GM21515 (cell line): ENCODE measurements around the gene ZNF628.

Experiments used
- ATAC-seq: cut with Tn5 transposase; IDR thresholded peaks from one replicate; pipeline ENCODE4 v1.9.1; 2021; ENCODE audit not compliant: unreplicated experiment

Gene ZNF628

GRCh38 chr19:55464662-55465054 is 11.8 kb upstream of the ZNF628 start, which contains the start of gene C19orf85:
Gene C19orf85 (minus strand): TSS chr19:55464751. CDS start chr19:55464554, 197 bp downstream.
- ATAC-seq, result no peak

- no peak for ATAC-seq
Measured at GRCh38 chr19:55465460-55466240, 10.8 kb upstream of the ZNF628 start.

- no peak for ATAC-seq
Measured at GRCh38 chr19:55466241-55466614, 10.2 kb upstream of the ZNF628 start.

GRCh38 chr19:55467236-55468053 is 9.0 kb upstream of the ZNF628 start:
- no peak for ATAC-seq

- no peak for ATAC-seq
Measured at GRCh38 chr19:55468054-55468393, 8.4 kb upstream of the ZNF628 start.

GRCh38 chr19:55471266-55471665 is 5.2 kb upstream of the ZNF628 start:
- ATAC-seq, result no peak

GRCh38 chr19:55472463-55472862 is 4.0 kb upstream of the ZNF628 start:
- no peak for ATAC-seq

- ATAC-seq, result no peak
Measured at GRCh38 chr19:55473225-55474012, 3.0 kb upstream of the ZNF628 start.

- no peak for ATAC-seq
Measured at GRCh38 chr19:55474269-55475265, 1.9 kb upstream of the ZNF628 start.

GRCh38 chr19:55477905-55478304 is 1.5 kb downstream of the ZNF628 start:
- no peak for ATAC-seq

- no peak for ATAC-seq
Measured at GRCh38 chr19:55478364-55478763, 1.9 kb downstream of the ZNF628 start.

- no peak for ATAC-seq
Measured at GRCh38 chr19:55479045-55479444, 2.6 kb downstream of the ZNF628 start.

- ATAC-seq, result no peak
Measured at GRCh38 chr19:55479451-55480230, 3.2 kb downstream of the ZNF628 start.

GRCh38 chr19:55481148-55481793 is 4.9 kb downstream of the ZNF628 start:
- no peak for ATAC-seq

GRCh38 chr19:55481794-55482155 is 5.4 kb downstream of the ZNF628 start:
- ATAC-seq, result no peak

GRCh38 chr19:55482156-55482961 is 5.9 kb downstream of the ZNF628 start:
- no peak for ATAC-seq

- ATAC-seq, result no peak
Measured at GRCh38 chr19:55482967-55483705, 6.7 kb downstream of the ZNF628 start.
